Neural cell (in vitro differentiated cells): ENCODE measurements around the gene ARSB. TPM values are rescaled to one million over a fixed set of nuclear protein-coding genes. Genes with fewer than 3 reads are reported as not detected.

Source experiments
- H2AFZ ChIP-seq: fragments of 200-600, 300-800 bp; sonication (generic), shearing (Covaris generic); 2 replicates; pipeline ENCODE4 v1.6.0; 2014; ENCODE audit warnings: low read depth, mild to moderate bottlenecking, antibody characterized with exemption, low read length, moderate library complexity
- H3F3A ChIP-seq: fragments of 200-600 bp; shearing (Covaris generic); 2 replicates; pipeline ENCODE4 v1.6.1; 2016; ENCODE audit warnings: mild to moderate bottlenecking, moderate library complexity, mixed read lengths, antibody characterized with exemption, low read length; ENCODE audit not compliant: insufficient read depth, poor library complexity, severe bottlenecking
- H3K27ac ChIP-seq: fragments of 200-600, 300-800 bp; sonication (generic), shearing (Covaris generic); 2 replicates; pipeline ENCODE4 v1.5.1; 2014; ENCODE audit warnings: mild to moderate bottlenecking, low read length, moderate library complexity
- H3K27me3 ChIP-seq: fragments of 300-800, 200-600 bp; sonication (generic), shearing (Covaris generic); 2 replicates; pipeline ENCODE4 v1.6.0; 2014; ENCODE audit warnings: mild to moderate bottlenecking, low read depth, low read length, moderate library complexity; ENCODE audit not compliant: insufficient read depth
- H3K36me3 ChIP-seq: fragments of 300-800, 200-600 bp; sonication (generic), shearing (Covaris generic); 2 replicates; pipeline ENCODE4 v1.5.1; 2014; ENCODE audit warnings: mild to moderate bottlenecking, antibody characterized with exemption, low read length, moderate library complexity; ENCODE audit not compliant: insufficient read depth
- H3K4me2 ChIP-seq: fragments of 300-800, 200-600 bp; sonication (generic), shearing (Covaris generic); 2 replicates; pipeline ENCODE4 v1.6.0; 2014; ENCODE audit warnings: mild to moderate bottlenecking, low read length
- H3K4me3 ChIP-seq: fragments of 300-800, 200-600 bp; sonication (generic), shearing (Covaris generic); 2 replicates; pipeline ENCODE4 v1.5.1; 2014; ENCODE audit warnings: mild to moderate bottlenecking, low read length, moderate library complexity
- H3K79me2 ChIP-seq: fragments of 200-600 bp; shearing (Covaris generic); replicated peaks from 2 replicates; pipeline ENCODE4 v1.6.0; 2014; ENCODE audit warnings: mild to moderate bottlenecking, low read length, moderate library complexity; ENCODE audit not compliant: insufficient read depth
- H3K9ac ChIP-seq: fragments of 300-800, 200-600 bp; sonication (generic), shearing (Covaris generic); 2 replicates; pipeline ENCODE4 v1.6.1; 2016; ENCODE audit warnings: mild to moderate bottlenecking, low read length, mixed read lengths
- H3K9me2 ChIP-seq: fragments of 200-600 bp; shearing (Covaris generic); 2 replicates; pipeline ENCODE4 v1.6.1; 2016; ENCODE audit warnings: mild to moderate bottlenecking, low read length, mixed read lengths; ENCODE audit not compliant: insufficient read depth
- H3K9me3 ChIP-seq: fragments of 200-600, 300-800 bp; sonication (generic), shearing (Covaris generic); 2 replicates; pipeline ENCODE4 v1.6.1; 2016; ENCODE audit warnings: mild to moderate bottlenecking, mixed run types, low read length, moderate library complexity, mixed read lengths
- H4K20me1 ChIP-seq: fragments of 200-600 bp; shearing (Covaris generic); 2 replicates; pipeline ENCODE4 v1.6.1; 2016; ENCODE audit warnings: mild to moderate bottlenecking, mixed run types; ENCODE audit not compliant: insufficient read depth
- CTCF ChIP-seq: fragments of 450-650 bp; IDR thresholded peaks from 2 replicates; pipeline ENCODE4 v1.5.1; 2014; ENCODE audit warnings: antibody characterized with exemption, mild to moderate bottlenecking, moderate library complexity; ENCODE audit not compliant: poor library complexity, severe bottlenecking
- EP300 ChIP-seq: fragments of 450-650 bp; conservative IDR thresholded peaks from 2 replicates; pipeline ENCODE4 v1.6.1; 2014; ENCODE audit warnings: antibody characterized with exemption, mild to moderate bottlenecking, moderate library complexity; ENCODE audit not compliant: poor library complexity, severe bottlenecking
- EZH2 ChIP-seq: fragments of 200-600, 300-800 bp; shearing (Covaris generic), sonication (generic); IDR thresholded peaks from 2 replicates; pipeline ENCODE4 v1.6.1; 2014; ENCODE audit warnings: antibody characterized with exemption, low read length, borderline replicate concordance, mild to moderate bottlenecking; ENCODE audit not compliant: insufficient read depth, poor library complexity, severe bottlenecking
- MXI1 ChIP-seq: fragments of 450-650 bp; conservative IDR thresholded peaks from 2 replicates; pipeline ENCODE4 v1.6.1; 2014; ENCODE audit warnings: antibody characterized with exemption, mild to moderate bottlenecking; ENCODE audit not compliant: poor library complexity, severe bottlenecking
- POLR2AphosphoS5 ChIP-seq: IDR thresholded peaks from 2 replicates; pipeline ENCODE4 v1.6.1; 2012
- RAD21 ChIP-seq: fragments of 450-650 bp; conservative IDR thresholded peaks from 2 replicates; pipeline ENCODE4 v1.6.1; 2014; ENCODE audit warnings: antibody characterized with exemption, mild to moderate bottlenecking, moderate library complexity
- SMC3 ChIP-seq: fragments of 450-650 bp; conservative IDR thresholded peaks from 2 replicates; pipeline ENCODE4 v1.6.1; 2014; ENCODE audit warnings: antibody characterized with exemption, mild to moderate bottlenecking, moderate library complexity; ENCODE audit not compliant: poor library complexity
- TAF1 ChIP-seq: IDR thresholded peaks from 2 replicates; pipeline ENCODE4 v1.6.1; 2012; ENCODE audit warnings: low read depth
- polyA plus RNA-seq: library from polyadenylated mRNA; depleted of rRNA; stranded (reverse); fragments of >200 nt; gene quantifications from 2 replicates; pipeline ENCODE4 v1.2.3, GENCODE V29; 2014
- TF ChIP-seq, protein P1 (sequence below): IDR thresholded peaks from 2 replicates; pipeline ENCODE4 v1.6.1; 2012; ENCODE audit warnings: borderline replicate concordance

Gene ARSB
- polyA plus RNA-seq, 1 donor from 2014 or later = 8.7 TPM

DNA sequence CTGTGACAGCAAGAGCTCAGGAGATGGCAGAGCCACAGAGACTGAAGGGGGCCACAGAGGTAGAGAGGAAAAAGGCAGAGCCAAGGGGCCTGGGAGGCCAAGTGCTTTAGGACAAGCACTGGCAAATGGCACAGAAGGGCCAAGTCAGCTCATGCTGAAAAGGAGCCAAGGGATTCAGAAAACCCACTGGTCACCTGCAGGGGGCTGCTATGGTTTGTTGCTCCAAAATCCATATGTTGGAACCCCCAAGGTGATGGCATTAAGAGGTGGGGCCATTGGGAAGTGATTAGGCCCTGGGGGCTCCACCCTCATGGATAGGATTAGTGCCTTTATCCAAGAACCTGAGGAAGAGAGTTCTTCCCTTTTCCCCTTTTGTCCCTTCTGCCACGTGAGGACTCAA, 165.4 kb downstream of the ARSB start:
- no peak for TF ChIP-seq TAF1
- TF ChIP-seq SMC3 = no peak
- TF ChIP-seq MXI1 = no peak
- no peak for TF ChIP-seq POLR2AphosphoS5
- no peak for TF ChIP-seq EZH2
- TF ChIP-seq CTCF = no peak
- TF ChIP-seq EP300 = no peak
- TF ChIP-seq, protein P1, sequence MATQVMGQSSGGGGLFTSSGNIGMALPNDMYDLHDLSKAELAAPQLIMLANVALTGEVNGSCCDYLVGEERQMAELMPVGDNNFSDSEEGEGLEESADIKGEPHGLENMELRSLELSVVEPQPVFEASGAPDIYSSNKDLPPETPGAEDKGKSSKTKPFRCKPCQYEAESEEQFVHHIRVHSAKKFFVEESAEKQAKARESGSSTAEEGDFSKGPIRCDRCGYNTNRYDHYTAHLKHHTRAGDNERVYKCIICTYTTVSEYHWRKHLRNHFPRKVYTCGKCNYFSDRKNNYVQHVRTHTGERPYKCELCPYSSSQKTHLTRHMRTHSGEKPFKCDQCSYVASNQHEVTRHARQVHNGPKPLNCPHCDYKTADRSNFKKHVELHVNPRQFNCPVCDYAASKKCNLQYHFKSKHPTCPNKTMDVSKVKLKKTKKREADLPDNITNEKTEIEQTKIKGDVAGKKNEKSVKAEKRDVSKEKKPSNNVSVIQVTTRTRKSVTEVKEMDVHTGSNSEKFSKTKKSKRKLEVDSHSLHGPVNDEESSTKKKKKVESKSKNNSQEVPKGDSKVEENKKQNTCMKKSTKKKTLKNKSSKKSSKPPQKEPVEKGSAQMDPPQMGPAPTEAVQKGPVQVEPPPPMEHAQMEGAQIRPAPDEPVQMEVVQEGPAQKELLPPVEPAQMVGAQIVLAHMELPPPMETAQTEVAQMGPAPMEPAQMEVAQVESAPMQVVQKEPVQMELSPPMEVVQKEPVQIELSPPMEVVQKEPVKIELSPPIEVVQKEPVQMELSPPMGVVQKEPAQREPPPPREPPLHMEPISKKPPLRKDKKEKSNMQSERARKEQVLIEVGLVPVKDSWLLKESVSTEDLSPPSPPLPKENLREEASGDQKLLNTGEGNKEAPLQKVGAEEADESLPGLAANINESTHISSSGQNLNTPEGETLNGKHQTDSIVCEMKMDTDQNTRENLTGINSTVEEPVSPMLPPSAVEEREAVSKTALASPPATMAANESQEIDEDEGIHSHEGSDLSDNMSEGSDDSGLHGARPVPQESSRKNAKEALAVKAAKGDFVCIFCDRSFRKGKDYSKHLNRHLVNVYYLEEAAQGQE = no peak
- no peak for TF ChIP-seq RAD21
- Histone ChIP-seq H3K27me3 (no peaks in the 10 kb centered on the region), H3K79me2 (no peaks in the 10 kb centered on the region)

GRCh38 chr5:78819166-78819565, 165.9 kb downstream of the ARSB start:
- Histone ChIP-seq H3F3A (no peaks in the 10 kb centered on the region), H3K27ac (no peak overlapping the region), H3K79me2 (no peaks in the 10 kb centered on the region), H3K36me3 (no peaks in the 10 kb centered on the region), H3K9me3 (no peaks in the 10 kb centered on the region), H2AFZ (no peak overlapping the region), H3K4me2 (no peak overlapping the region), H3K27me3 (no peaks in the 10 kb centered on the region), H3K4me3 (no peak overlapping the region), H3K9me2 (no peaks in the 10 kb centered on the region), H3K9ac (no peak overlapping the region), H4K20me1 (no peaks in the 10 kb centered on the region)
- TF ChIP-seq TAF1 (no peak), CTCF (no peak), EP300 (no peak), RAD21 (no peak), SMC3 (no peak), MXI1 (no peak), POLR2AphosphoS5 (no peak), EZH2 (no peak)
- TF ChIP-seq, protein P1 = no peak

More for the DNA sequence above, 165.4 kb downstream of the ARSB start:
- Histone ChIP-seq H3K27ac (no peak overlapping the region), H4K20me1 (no peaks in the 10 kb centered on the region), H3K4me3 (no peak overlapping the region), H3K9me2 (no peaks in the 10 kb centered on the region), H2AFZ (no peak overlapping the region), H3F3A (no peaks in the 10 kb centered on the region), H3K9me3 (no peaks in the 10 kb centered on the region), H3K4me2 (no peak overlapping the region), H3K9ac (no peak overlapping the region), H3K36me3 (no peaks in the 10 kb centered on the region)
